GM19455 (cell line): Measurements from ENCODE around the gene SHTN1.
A peak's percentile ranks its signal among the peaks of the same experiment; 100 is the strongest.

Source experiments
- ATAC-seq: cut with Tn5 transposase; IDR thresholded peaks from one replicate; pipeline ENCODE4 v1.9.1; 2021; ENCODE audit not compliant: unreplicated experiment

The SHTN1 gene

GRCh38 chr10:116838143-116838725 is 166.8 kb downstream of the SHTN1 start:
- ATAC-seq: peak; percentile 56

DNA sequence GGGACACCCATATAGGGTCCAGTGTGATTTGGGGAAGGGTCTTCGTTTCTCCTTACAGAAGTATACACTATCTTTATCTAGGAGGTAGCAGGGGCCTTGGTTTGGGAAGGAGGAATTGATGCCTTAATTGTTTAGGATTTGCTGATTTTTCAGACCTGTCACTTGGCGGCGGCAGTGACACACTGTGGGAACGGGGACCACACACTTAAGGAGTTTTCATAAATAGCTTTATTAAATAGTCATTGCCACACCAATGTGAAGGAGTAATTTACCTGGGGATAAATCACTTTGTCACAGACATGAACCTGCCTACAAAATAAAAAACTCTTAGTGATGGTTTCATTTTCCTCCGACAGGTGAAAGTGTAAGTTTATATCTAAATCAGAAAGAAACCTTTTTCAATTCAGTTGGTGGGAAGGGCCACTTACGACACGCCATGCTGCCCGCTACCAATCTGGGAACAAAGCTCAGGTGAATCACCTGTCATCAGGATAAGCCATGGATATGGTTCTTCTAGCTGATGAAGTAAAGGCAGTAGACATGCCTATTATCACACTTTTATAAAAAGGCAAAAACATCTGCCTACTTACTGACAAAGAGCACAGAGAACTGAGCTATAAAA is 168.0 kb downstream of the SHTN1 start:
- no peak for ATAC-seq

GRCh38 chr10:116836083-116836482 is 168.9 kb downstream of the SHTN1 start:
- no peak for ATAC-seq

DNA sequence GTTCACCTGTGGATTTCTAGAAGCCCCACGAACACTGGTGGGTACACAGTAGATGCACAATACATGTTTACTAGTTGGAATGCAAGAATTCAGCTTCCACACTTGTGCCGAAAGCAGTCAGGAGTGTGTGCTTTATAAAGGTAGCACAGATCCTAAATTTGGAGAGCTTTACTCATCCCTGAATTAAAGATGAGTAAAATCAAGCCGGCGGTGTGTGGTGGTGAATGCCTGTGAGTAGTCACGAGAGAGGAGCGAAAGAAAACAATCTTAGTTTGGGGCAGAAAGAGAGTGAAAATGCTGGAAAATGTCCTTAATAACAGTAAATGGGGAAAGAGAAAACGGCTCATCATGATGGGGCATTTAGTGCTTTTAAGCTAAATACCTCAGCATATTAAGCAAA is 169.3 kb downstream of the SHTN1 start:
- ATAC-seq: no peak

GRCh38 chr10:116833986-116834985 is 170.7 kb downstream of the SHTN1 start:
- ATAC-seq: no peak

GRCh38 chr10:116831790-116832189 is 173.2 kb downstream of the SHTN1 start:
- ATAC-seq: no peak
